Mononuclear cell (primary cell): ENCODE data around the gene ONECUT3. TPM values are rescaled to one million over a fixed set of nuclear protein-coding genes. Genes with fewer than 3 reads are reported as not detected.
"Not testable (repeated sequence)": the region's sequence is repeated elsewhere in the genome, so short reads cannot be mapped to it uniquely, and the experiment has no call there.

Source experiments
- H3K27me3 ChIP-seq: 2 replicates; pipeline ENCODE4 v1.6.0; 2011; ENCODE audit warnings: low read length, control low read depth; ENCODE audit not compliant: insufficient read depth
- H3K4me1 ChIP-seq: 2 replicates; pipeline ENCODE4 v1.5.1; 2011; ENCODE audit warnings: mild to moderate bottlenecking, low read length, control low read depth; ENCODE audit not compliant: insufficient read depth
- H3K4me3 ChIP-seq: 2 replicates; pipeline ENCODE4 v1.5.1; 2011; ENCODE audit warnings: mild to moderate bottlenecking, low read length, moderate library complexity
- H3K9me3 ChIP-seq: 2 replicates; pipeline ENCODE4 v1.5.1; 2011; ENCODE audit warnings: low read depth, mild to moderate bottlenecking, control low read depth, low read length
- total RNA-seq: library from RNA; depleted of rRNA; stranded (reverse); fragments of >200 nt; gene quantifications from one replicate; pipeline ENCODE4 v1.2.3, GENCODE V29; 2012

The ONECUT3 gene
- total RNA-seq, 1 donor: not detected

GRCh38 chr19:1783354-1783753 lies 30.0 kb downstream of the ONECUT3 start:
- Histone ChIP-seq H3K4me1 (no peaks in the 10 kb centered on the region), H3K9me3 (no peaks in the 10 kb centered on the region), H3K4me3 (no peak overlapping the region), H3K27me3 (peaks cover 22% of the 10 kb centered on the region)

GRCh38 chr19:1783874-1784273 lies 30.6 kb downstream of the ONECUT3 start:
- Histone ChIP-seq H3K27me3 (peaks cover 20% of the 10 kb centered on the region), H3K4me3 (no peak overlapping the region), H3K4me1 (no peaks in the 10 kb centered on the region), H3K9me3 (no peaks in the 10 kb centered on the region)

- Histone ChIP-seq H3K4me1 (no peaks in the 10 kb centered on the region), H3K27me3 (peaks cover 6% of the 10 kb centered on the region), H3K4me3 (no peak overlapping the region), H3K9me3 (no peaks in the 10 kb centered on the region)
Measured at GRCh38 chr19:1785310-1785709, 32.0 kb downstream of the ONECUT3 start.

- Histone ChIP-seq H3K27me3 (peaks cover 2% of the 10 kb centered on the region), H3K9me3 (no peaks in the 10 kb centered on the region), H3K4me1 (no peaks in the 10 kb centered on the region), H3K4me3 (no peak overlapping the region)
Measured at GRCh38 chr19:1786668-1787067, 33.4 kb downstream of the ONECUT3 start.

GRCh38 chr19:1787116-1787515 lies 33.8 kb downstream of the ONECUT3 start:
- no peaks in the 10 kb centered on the region for H3K4me1 ChIP-seq
- no peak overlapping the region for H3K4me3 ChIP-seq
- no peaks in the 10 kb centered on the region for H3K27me3 ChIP-seq
- H3K9me3 ChIP-seq: no peaks in the 10 kb centered on the region

- Histone ChIP-seq H3K27me3 (no peaks in the 10 kb centered on the region), H3K9me3 (no peaks in the 10 kb centered on the region), H3K4me1 (no peaks in the 10 kb centered on the region), H3K4me3 (no peak overlapping the region)
Measured at GRCh38 chr19:1789261-1790041, 36.1 kb downstream of the ONECUT3 start.

GRCh38 chr19:1790054-1790792 lies 36.9 kb downstream of the ONECUT3 start:
- Histone ChIP-seq H3K9me3 (no peaks in the 10 kb centered on the region), H3K27me3 (no peaks in the 10 kb centered on the region), H3K4me1 (no peaks in the 10 kb centered on the region)

GRCh38 chr19:1791879-1792278 lies 38.6 kb downstream of the ONECUT3 start:
- no peaks in the 10 kb centered on the region for H3K9me3 ChIP-seq
- peaks cover 4% of the 10 kb centered on the region for H3K4me1 ChIP-seq
- no peak overlapping the region for H3K4me3 ChIP-seq
- no peaks in the 10 kb centered on the region for H3K27me3 ChIP-seq

More at GRCh38 chr19:1790054-1790792, 36.9 kb downstream of the ONECUT3 start:
- no peak overlapping the region for H3K4me3 ChIP-seq

- peaks cover 4% of the 10 kb centered on the region for H3K4me1 ChIP-seq
- no peak overlapping the region for H3K4me3 ChIP-seq
- H3K9me3 ChIP-seq: no peaks in the 10 kb centered on the region
- H3K27me3 ChIP-seq: no peaks in the 10 kb centered on the region
Measured at GRCh38 chr19:1794424-1795172, 41.3 kb downstream of the ONECUT3 start.

GRCh38 chr19:1796395-1797142 lies 43.3 kb downstream of the ONECUT3 start:
- peaks cover 4% of the 10 kb centered on the region for H3K4me1 ChIP-seq
- H3K9me3 ChIP-seq: no peaks in the 10 kb centered on the region
- no peaks in the 10 kb centered on the region for H3K27me3 ChIP-seq
- H3K4me3 ChIP-seq: no peak overlapping the region

- H3K27me3 ChIP-seq, H3K4me1 ChIP-seq, H3K4me3 ChIP-seq, H3K9me3 ChIP-seq: not testable (repeated sequence)
Measured at GRCh38 chr19:1797313-1797712, 44.0 kb downstream of the ONECUT3 start.

- H3K4me1 ChIP-seq: peaks cover 4% of the 10 kb centered on the region
- no peak overlapping the region for H3K4me3 ChIP-seq
- no peaks in the 10 kb centered on the region for H3K27me3 ChIP-seq
- H3K9me3 ChIP-seq: no peaks in the 10 kb centered on the region
Measured at GRCh38 chr19:1799695-1800342, 46.5 kb downstream of the ONECUT3 start.

- Histone ChIP-seq H3K9me3 (no peaks in the 10 kb centered on the region), H3K27me3 (no peaks in the 10 kb centered on the region), H3K4me1 (no peaks in the 10 kb centered on the region), H3K4me3 (no peak overlapping the region)
Measured at GRCh38 chr19:1804858-1805257, 51.6 kb downstream of the ONECUT3 start.
